BE2C (cell line): ENCODE measurements around the gene GAREM1.
"Not testable (repeated sequence)": the region's sequence is repeated elsewhere in the genome, so short reads cannot be mapped to it uniquely, and the experiment has no call there.

Source experiments
- DNase-seq: peaks from one replicate; pipeline ENCODE4 v3.0.0-alpha.2; 2020
- H3K27me3 ChIP-seq: fragments of 250-450 bp; sonication (Bioruptor Pico); 2 replicates; pipeline ENCODE4 v1.5.1; 2020; ENCODE audit warnings: mild to moderate bottlenecking
- H3K36me3 ChIP-seq: fragments of 250-450 bp; sonication (Bioruptor Pico); 2 replicates; pipeline ENCODE4 v1.5.1; 2020; ENCODE audit warnings: mild to moderate bottlenecking
- H3K4me1 ChIP-seq: fragments of 250-450 bp; sonication (Bioruptor Pico); 2 replicates; pipeline ENCODE4 v1.5.1; 2020
- H3K4me3 ChIP-seq: 2 replicates; pipeline ENCODE4 v1.5.1; 2011; ENCODE audit warnings: low read depth, low read length
- H3K9me3 ChIP-seq: fragments of 250-450 bp; sonication (Bioruptor Pico); 2 replicates; pipeline ENCODE4 v1.5.1; 2020
- CTCF ChIP-seq: IDR thresholded peaks from 2 replicates; pipeline ENCODE4 v1.5.1; 2012; ENCODE audit warnings: mild to moderate bottlenecking, low read depth, low read length

The GAREM1 gene

GRCh38 chr18:32353257-32353656 lies 117.4 kb downstream of the GAREM1 start:
- no peaks in the 10 kb centered on the region for H3K36me3 ChIP-seq
- H3K4me1 ChIP-seq: no peaks in the 10 kb centered on the region
- no peak overlapping the region for H3K4me3 ChIP-seq
- no peaks in the 10 kb centered on the region for H3K9me3 ChIP-seq
- no peak for DNase-seq
- H3K27me3 ChIP-seq: no peaks in the 10 kb centered on the region
- no peak for TF ChIP-seq CTCF

- Histone ChIP-seq H3K4me3 (no peak overlapping the region), H3K9me3 (no peaks in the 10 kb centered on the region), H3K27me3 (no peaks in the 10 kb centered on the region), H3K36me3 (no peaks in the 10 kb centered on the region), H3K4me1 (no peaks in the 10 kb centered on the region)
- DNase-seq: no peak
- no peak for TF ChIP-seq CTCF
Measured at GRCh38 chr18:32351032-32351431, 119.7 kb downstream of the GAREM1 start.

GRCh38 chr18:32349728-32350395 lies 120.8 kb downstream of the GAREM1 start:
- TF ChIP-seq CTCF: no peak
- H3K36me3 ChIP-seq: no peaks in the 10 kb centered on the region
- no peak overlapping the region for H3K4me3 ChIP-seq
- H3K27me3 ChIP-seq: no peaks in the 10 kb centered on the region
- H3K9me3 ChIP-seq: no peaks in the 10 kb centered on the region
- no peak for DNase-seq
- no peaks in the 10 kb centered on the region for H3K4me1 ChIP-seq

- no peak for TF ChIP-seq CTCF
- DNase-seq: no peak
Measured at GRCh38 chr18:32346671-32347070, 124.0 kb downstream of the GAREM1 start.

GRCh38 chr18:32343634-32344033 lies 127.0 kb downstream of the GAREM1 start:
- DNase-seq: no peak
- Histone ChIP-seq H3K9me3 (no peaks in the 10 kb centered on the region), H3K4me3 (no peak overlapping the region), H3K4me1 (no peaks in the 10 kb centered on the region), H3K36me3 (no peaks in the 10 kb centered on the region), H3K27me3 (no peaks in the 10 kb centered on the region)
- TF ChIP-seq CTCF: no peak

More at GRCh38 chr18:32346671-32347070, 124.0 kb downstream of the GAREM1 start:
- H3K9me3 ChIP-seq: no peaks in the 10 kb centered on the region
- H3K4me1 ChIP-seq: no peaks in the 10 kb centered on the region
- no peak overlapping the region for H3K4me3 ChIP-seq
- H3K27me3 ChIP-seq: no peaks in the 10 kb centered on the region
- H3K36me3 ChIP-seq: no peaks in the 10 kb centered on the region

- not testable (repeated sequence) for H3K36me3 ChIP-seq, H3K4me3 ChIP-seq, DNase-seq, H3K27me3 ChIP-seq, H3K4me1 ChIP-seq, H3K9me3 ChIP-seq
Measured at GRCh38 chr18:32341112-32341511, 129.6 kb downstream of the GAREM1 start.
